Nephron (organoid): ENCODE measurements around the gene NUDT22.

Source experiments
- H3K27ac Mint-ChIP-seq, 3 experiments: 2 replicates each; pipeline ENCODE4 v1.8.0; 2020; ENCODE audit warnings: mixed read lengths in 3 of 3, mild to moderate bottlenecking in 2 of 3, moderate library complexity in 1 of 3
- H3K27me3 Mint-ChIP-seq: 2 replicates; pipeline ENCODE4 v1.8.0; 2021; ENCODE audit warnings: low read depth, mild to moderate bottlenecking, moderate library complexity, mixed read lengths
- H3K36me3 Mint-ChIP-seq: 2 replicates; pipeline ENCODE4 v1.8.0; 2020; ENCODE audit warnings: low read depth, mixed read lengths
- H3K4me1 Mint-ChIP-seq: 2 replicates; pipeline ENCODE4 v1.8.0; 2020; ENCODE audit warnings: mixed read lengths
- H3K4me3 Mint-ChIP-seq, 3 experiments: 2 replicates each; pipeline ENCODE4 v1.8.0; 2020; ENCODE audit warnings: mild to moderate bottlenecking in 3 of 3, mixed read lengths in 3 of 3, moderate library complexity in 2 of 3
- H3K9me3 Mint-ChIP-seq: 2 replicates; pipeline ENCODE4 v1.8.0; 2020; ENCODE audit warnings: mixed read lengths
- CTCF ChIP-seq, 3 experiments: fragments of 200-600 bp; sonication (generic); IDR thresholded peaks; one replicate each; pipeline ENCODE4 v1.5.0; 2021; ENCODE audit warnings: antibody characterized with exemption in 3 of 3; ENCODE audit not compliant: unreplicated experiment in 3 of 3

The NUDT22 gene

GRCh38 chr11:64181506-64182411, 44.3 kb upstream of the NUDT22 start:
- TF ChIP-seq CTCF (IDR thresholded peaks at IDR 0.05; ENCODE audit: unreplicated experiment in 3 of 3), result no peak
- H3K36me3 Mint-ChIP-seq, result peaks cover 4% of the 10 kb centered on the region
- peak overlapping the region; percentile 42 to 79 (median 59) for H3K4me3 Mint-ChIP-seq
- peak overlapping the region; percentile 81 to 91 (median 90) for H3K27ac Mint-ChIP-seq
- H3K27me3 Mint-ChIP-seq, result peaks cover 4% of the 10 kb centered on the region
- peaks cover 34% of the 10 kb centered on the region for H3K4me1 Mint-ChIP-seq
- no peaks in the 10 kb centered on the region for H3K9me3 Mint-ChIP-seq

- no peak for TF ChIP-seq CTCF (IDR thresholded peaks at IDR 0.05; ENCODE audit: unreplicated experiment in 3 of 3)
- H3K27ac Mint-ChIP-seq, result peak overlapping the region in 2 of 3 experiments; percentile 35 to 38
- H3K9me3 Mint-ChIP-seq, result no peaks in the 10 kb centered on the region
- no peaks in the 10 kb centered on the region for H3K36me3 Mint-ChIP-seq
- H3K4me1 Mint-ChIP-seq, result peaks cover 34% of the 10 kb centered on the region
- H3K4me3 Mint-ChIP-seq, result peak overlapping the region; percentile 65 to 80 (median 75)
- peaks cover 4% of the 10 kb centered on the region for H3K27me3 Mint-ChIP-seq
These were observed 42.2 kb upstream of the NUDT22 start for GRCh38 chr11:64183890-64184289.

- H3K4me3 Mint-ChIP-seq, result peak overlapping the region; percentile 93 to 95 (median 95)
- TF ChIP-seq CTCF (IDR thresholded peaks at IDR 0.05; ENCODE audit: unreplicated experiment in 3 of 3), result peak; percentile 36 to 48 (median 40)
- H3K4me1 Mint-ChIP-seq, result peaks cover 38% of the 10 kb centered on the region
- no peaks in the 10 kb centered on the region for H3K9me3 Mint-ChIP-seq
- peaks cover 4% of the 10 kb centered on the region for H3K36me3 Mint-ChIP-seq
- peak overlapping the region; percentile 94 to 99 (median 95) for H3K27ac Mint-ChIP-seq
- peaks cover 4% of the 10 kb centered on the region for H3K27me3 Mint-ChIP-seq
These were observed 40.8 kb upstream of the NUDT22 start for GRCh38 chr11:64185175-64185692.

- TF ChIP-seq CTCF (IDR thresholded peaks at IDR 0.05; ENCODE audit: unreplicated experiment in 3 of 3), result peak in 2 of 3 experiments; percentile 24 to 35
- peak within 1 kb of the TSS; percentile 94 to 99 (median 95) for H3K27ac Mint-ChIP-seq
- H3K4me1 Mint-ChIP-seq, result peaks cover 33% of the 10 kb centered on the region
- no peaks in the 10 kb centered on the region for H3K9me3 Mint-ChIP-seq
- peaks cover 9% of the 10 kb centered on the region for H3K36me3 Mint-ChIP-seq
- peak within 1 kb of the TSS; percentile 93 to 95 (median 95) for H3K4me3 Mint-ChIP-seq
- peaks cover 4% of the 10 kb centered on the region for H3K27me3 Mint-ChIP-seq
These were observed 40.2 kb upstream of the NUDT22 start, which contains the start of gene STIP1 for GRCh38 chr11:64185693-64186491. TSS of gene STIP1 (plus strand) at chr11:64186171. CDS start at chr11:64186262, 91 bp downstream.

- TF ChIP-seq CTCF (IDR thresholded peaks at IDR 0.05; ENCODE audit: unreplicated experiment in 3 of 3), result no peak
- peaks cover 26% of the 10 kb centered on the region for H3K4me1 Mint-ChIP-seq
- no peak overlapping the region for H3K4me3 Mint-ChIP-seq
- H3K36me3 Mint-ChIP-seq, result peaks cover 9% of the 10 kb centered on the region
- no peaks in the 10 kb centered on the region for H3K9me3 Mint-ChIP-seq
- peak overlapping the region in 1 of 3 experiments; percentile 72 for H3K27ac Mint-ChIP-seq
- H3K27me3 Mint-ChIP-seq, result peaks cover 2% of the 10 kb centered on the region
These were observed 39.4 kb upstream of the NUDT22 start for GRCh38 chr11:64186492-64187165.
